Stimulated activated CD4-positive, alpha-beta T cell treated with anti-CD3 and anti-CD28 coated beads, Interleukin-2, amount 100 ng/mL, for 4 hours (primary cell): ENCODE measurements around the gene DNAJC3.
A peak's percentile ranks its signal among the peaks of the same experiment; 100 is the strongest.
"Not testable (repeated sequence)": the region's sequence is repeated elsewhere in the genome, so short reads cannot be mapped to it uniquely, and the experiment has no call there.

ENCODE experiments used
- DNase-seq: peaks from one replicate; pipeline ENCODE4 v3.0.0-alpha.2; 2020; ENCODE audit warnings: low read depth

The DNAJC3 gene

GRCh38 chr13:95676762-95677563 lies at the start of gene DNAJC3:
TSS of gene DNAJC3 (plus strand) at chr13:95677139. CDS start at chr13:95677256, 117 bp downstream.
- DNase-seq, result peak; percentile 97

GRCh38 chr13:95627590-95627989 lies 49.3 kb upstream of the DNAJC3 start:
- no peak for DNase-seq

- DNase-seq, result no peak
Observed at GRCh38 chr13:95628488-95628887, 48.5 kb upstream of the DNAJC3 start.

GRCh38 chr13:95629071-95629470 lies 47.9 kb upstream of the DNAJC3 start:
- DNase-seq, result no peak

GRCh38 chr13:95630593-95630992 lies 46.3 kb upstream of the DNAJC3 start:
- DNase-seq, result no peak

GRCh38 chr13:95636853-95637252 lies 40.1 kb upstream of the DNAJC3 start:
- DNase-seq, result no peak

- DNase-seq, result no peak
Observed at GRCh38 chr13:95641291-95642027, 35.5 kb upstream of the DNAJC3 start.

- no peak for DNase-seq
Observed at GRCh38 chr13:95642028-95642621, 34.8 kb upstream of the DNAJC3 start.

GRCh38 chr13:95642999-95643398 lies 33.9 kb upstream of the DNAJC3 start:
- no peak for DNase-seq

- DNase-seq, result no peak
Observed at GRCh38 chr13:95643571-95643935, 33.4 kb upstream of the DNAJC3 start.

- no peak for DNase-seq
Observed at GRCh38 chr13:95643936-95644598, 32.9 kb upstream of the DNAJC3 start.

GRCh38 chr13:95644601-95645052 lies 32.3 kb upstream of the DNAJC3 start, which contains the start of gene DZIP1:
TSS of gene DZIP1 (minus strand) at chr13:95644706. CDS start at chr13:95642029, 2,677 bp downstream.
- no peak for DNase-seq

- no peak for DNase-seq
Observed at GRCh38 chr13:95647321-95647720, 29.6 kb upstream of the DNAJC3 start.

GRCh38 chr13:95650696-95651095 lies 26.2 kb upstream of the DNAJC3 start:
- DNase-seq, result no peak

GRCh38 chr13:95652244-95652764 lies 24.6 kb upstream of the DNAJC3 start:
- DNase-seq, result no peak

GRCh38 chr13:95652821-95653220 lies 24.1 kb upstream of the DNAJC3 start:
- DNase-seq, result no peak

- no peak for DNase-seq
Observed at GRCh38 chr13:95656386-95657015, 20.4 kb upstream of the DNAJC3 start.

GRCh38 chr13:95659500-95659899 lies 17.4 kb upstream of the DNAJC3 start:
- DNase-seq, result no peak

- no peak for DNase-seq
Observed at GRCh38 chr13:95660981-95661581, 15.9 kb upstream of the DNAJC3 start.

GRCh38 chr13:95667235-95667634 lies 9.7 kb upstream of the DNAJC3 start:
- DNase-seq, result not testable (repeated sequence)

GRCh38 chr13:95671597-95671996 lies 5.3 kb upstream of the DNAJC3 start:
- DNase-seq, result no peak
